ENCODE data around the gene TLCD3B. TPM values are rescaled to one million over a fixed set of nuclear protein-coding genes. Genes with fewer than 3 reads are reported as not detected.

The TLCD3B gene
- total RNA-seq, 1 donor from 2014 or later: 1.5 TPM

- Mint-ChIP-seq H3K4me3 (no peak overlapping the region), H3K4me1 (peaks cover 13% of the 10 kb centered on the region), H3K27me3 (no peaks in the 10 kb centered on the region), H3K27ac (no peak overlapping the region), H3K9me3 (no peaks in the 10 kb centered on the region), H3K36me3 (ENCODE audit: low read depth) (peaks cover 39% of the 10 kb centered on the region)
- intact Hi-C loops (cut with micrococcal nuclease): loop anchor here (10.0 kb wide), 2 partner anchors 384 to 664 kb away; partner anchors contain the start of genes FBRS, MYL11, PRR14 and TBC1D10B
- DNase-seq: no peak
These were observed 40.0 kb downstream of the TLCD3B start for GRCh38 chr16:29990883-29991570.

- H3K27me3 Mint-ChIP-seq: no peaks in the 10 kb centered on the region
- no peaks in the 10 kb centered on the region for H3K9me3 Mint-ChIP-seq
- H3K36me3 Mint-ChIP-seq (ENCODE audit: low read depth): peaks cover 49% of the 10 kb centered on the region
- intact Hi-C loops (cut with micrococcal nuclease): loop anchor here (10.0 kb wide), 2 partner anchors 385 to 665 kb away; partner anchors contain the start of genes FBRS, MYL11, PRR14 and TBC1D10B
- H3K4me3 Mint-ChIP-seq: no peak overlapping the region
- no peak overlapping the region for H3K27ac Mint-ChIP-seq
- no peak for DNase-seq
- peaks cover 13% of the 10 kb centered on the region for H3K4me1 Mint-ChIP-seq
These were observed 41.0 kb downstream of the TLCD3B start for GRCh38 chr16:29990034-29990433.

- Mint-ChIP-seq H3K36me3 (ENCODE audit: low read depth) (peaks cover 50% of the 10 kb centered on the region), H3K9me3 (no peaks in the 10 kb centered on the region), H3K4me3 (no peak overlapping the region), H3K27ac (no peak overlapping the region), H3K27me3 (no peaks in the 10 kb centered on the region), H3K4me1 (peaks cover 5% of the 10 kb centered on the region)
- intact Hi-C loops (cut with micrococcal nuclease): no loop called here
- no peak for DNase-seq
These were observed 41.8 kb downstream of the TLCD3B start for GRCh38 chr16:29989111-29989858.

- intact Hi-C loops (cut with micrococcal nuclease): no loop called here
- Mint-ChIP-seq H3K9me3 (no peaks in the 10 kb centered on the region), H3K4me3 (no peak overlapping the region), H3K27ac (peak overlapping the region; percentile 32), H3K27me3 (no peaks in the 10 kb centered on the region), H3K4me1 (no peaks in the 10 kb centered on the region), H3K36me3 (ENCODE audit: low read depth) (peaks cover 47% of the 10 kb centered on the region)
- DNase-seq: no peak
These were observed 42.6 kb downstream of the TLCD3B start for GRCh38 chr16:29988346-29989075.

- peaks cover 50% of the 10 kb centered on the region for H3K36me3 Mint-ChIP-seq (ENCODE audit: low read depth)
- no peaks in the 10 kb centered on the region for H3K27me3 Mint-ChIP-seq
These were observed 43.5 kb downstream of the TLCD3B start for GRCh38 chr16:29987371-29988085.

GRCh38 chr16:29986931-29987330 lies 44.1 kb downstream of the TLCD3B start:
- intact Hi-C loops (cut with micrococcal nuclease): no loop called here
- no peak overlapping the region for H3K27ac Mint-ChIP-seq
- H3K4me1 Mint-ChIP-seq: no peaks in the 10 kb centered on the region
- peaks cover 50% of the 10 kb centered on the region for H3K36me3 Mint-ChIP-seq (ENCODE audit: low read depth)
- no peak for DNase-seq
- H3K27me3 Mint-ChIP-seq: no peaks in the 10 kb centered on the region
- no peaks in the 10 kb centered on the region for H3K9me3 Mint-ChIP-seq
- no peak overlapping the region for H3K4me3 Mint-ChIP-seq

More at GRCh38 chr16:29987371-29988085, 43.5 kb downstream of the TLCD3B start:
- no peaks in the 10 kb centered on the region for H3K9me3 Mint-ChIP-seq
- DNase-seq: no peak
- no peaks in the 10 kb centered on the region for H3K4me1 Mint-ChIP-seq
- H3K4me3 Mint-ChIP-seq: no peak overlapping the region
- H3K27ac Mint-ChIP-seq: no peak overlapping the region
- intact Hi-C loops (cut with micrococcal nuclease): no loop called here

- DNase-seq: no peak
- no peaks in the 10 kb centered on the region for H3K9me3 Mint-ChIP-seq
- no peaks in the 10 kb centered on the region for H3K4me1 Mint-ChIP-seq
- intact Hi-C loops (cut with micrococcal nuclease): no loop called here
- no peak overlapping the region for H3K27ac Mint-ChIP-seq
- no peaks in the 10 kb centered on the region for H3K27me3 Mint-ChIP-seq
- no peak overlapping the region for H3K4me3 Mint-ChIP-seq
- H3K36me3 Mint-ChIP-seq (ENCODE audit: low read depth): peaks cover 54% of the 10 kb centered on the region
These were observed 44.8 kb downstream of the TLCD3B start for GRCh38 chr16:29986231-29986630.

- Mint-ChIP-seq H3K4me1 (no peaks in the 10 kb centered on the region), H3K27ac (no peak overlapping the region), H3K9me3 (no peaks in the 10 kb centered on the region), H3K4me3 (no peak overlapping the region), H3K36me3 (ENCODE audit: low read depth) (peaks cover 55% of the 10 kb centered on the region), H3K27me3 (no peaks in the 10 kb centered on the region)
- DNase-seq: no peak
- intact Hi-C loops (cut with micrococcal nuclease): no loop called here
These were observed 45.7 kb downstream of the TLCD3B start for GRCh38 chr16:29985271-29985811.

- Mint-ChIP-seq H3K9me3 (no peaks in the 10 kb centered on the region), H3K36me3 (ENCODE audit: low read depth) (peaks cover 58% of the 10 kb centered on the region), H3K4me3 (no peak overlapping the region), H3K4me1 (no peaks in the 10 kb centered on the region), H3K27me3 (no peaks in the 10 kb centered on the region), H3K27ac (no peak overlapping the region)
- no peak for DNase-seq
- intact Hi-C loops (cut with micrococcal nuclease): no loop called here
These were observed 46.3 kb downstream of the TLCD3B start for GRCh38 chr16:29984764-29985147.

- intact Hi-C loops (cut with micrococcal nuclease): no loop called here
- Mint-ChIP-seq H3K9me3 (no peaks in the 10 kb centered on the region), H3K4me3 (no peak overlapping the region), H3K27ac (no peak overlapping the region), H3K4me1 (no peaks in the 10 kb centered on the region), H3K36me3 (ENCODE audit: low read depth) (peaks cover 62% of the 10 kb centered on the region), H3K27me3 (no peaks in the 10 kb centered on the region)
- no peak for DNase-seq
These were observed 46.8 kb downstream of the TLCD3B start for GRCh38 chr16:29984137-29984763.

GRCh38 chr16:29983420-29984136 lies 47.5 kb downstream of the TLCD3B start:
- intact Hi-C loops (cut with micrococcal nuclease): no loop called here
- no peak overlapping the region for H3K4me3 Mint-ChIP-seq
- H3K9me3 Mint-ChIP-seq: no peaks in the 10 kb centered on the region
- no peaks in the 10 kb centered on the region for H3K4me1 Mint-ChIP-seq
- H3K36me3 Mint-ChIP-seq (ENCODE audit: low read depth): peaks cover 61% of the 10 kb centered on the region
- no peak overlapping the region for H3K27ac Mint-ChIP-seq
- DNase-seq: no peak
- no peaks in the 10 kb centered on the region for H3K27me3 Mint-ChIP-seq

GRCh38 chr16:29982560-29983419 lies 48.3 kb downstream of the TLCD3B start:
- Mint-ChIP-seq H3K27me3 (no peaks in the 10 kb centered on the region), H3K9me3 (no peaks in the 10 kb centered on the region), H3K27ac (no peak overlapping the region), H3K4me3 (no peak overlapping the region), H3K36me3 (ENCODE audit: low read depth) (peaks cover 62% of the 10 kb centered on the region), H3K4me1 (no peaks in the 10 kb centered on the region)
- intact Hi-C loops (cut with micrococcal nuclease): no loop called here
- DNase-seq: no peak

Data from activated CD4-positive, alpha-beta T cell treated with anti-CD3 and anti-CD28 coated beads, Interleukin-2, amount 10 ng/mL, durations not matched to agents 24 days and 14 days (primary cell).